Measurements from ENCODE around the gene NTN4. TPM values are rescaled to one million over a fixed set of nuclear protein-coding genes. Genes with fewer than 3 reads are reported as not detected.

The NTN4 gene
- total and polyA plus RNA-seq, 4 donors = 3.2 to 30.5 (median 15.0) TPM

DNA sequence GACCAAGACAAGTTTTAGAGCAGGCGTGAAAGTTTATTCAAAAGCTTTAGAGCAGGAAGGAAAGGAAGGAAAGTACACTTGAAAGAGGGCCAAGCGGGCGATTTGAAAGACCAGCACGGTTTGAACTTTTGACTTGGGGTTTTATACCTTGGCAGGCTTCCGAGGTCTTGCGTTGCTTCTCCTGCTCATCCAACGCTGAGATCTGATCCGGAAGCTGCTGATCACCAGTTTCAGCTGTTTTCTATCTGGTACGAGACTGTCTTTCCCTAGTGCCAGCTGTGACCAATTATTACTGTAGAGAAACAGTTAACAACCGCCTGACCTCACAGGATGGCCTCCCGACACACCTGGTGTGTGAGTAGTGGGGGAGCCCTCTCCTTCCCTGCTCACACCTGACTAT lies 47.6 kb upstream of the NTN4 start:
- 6% methylated on average over 11 of the region's 11 CpGs for WGBS
- no peaks in the 10 kb centered on the region for H3K27me3 ChIP-seq (ENCODE audit: control insufficient read depth in 4 of 4, insufficient read depth in 4 of 4, low read length in 3 of 4)
- no peaks in the 10 kb centered on the region for H3K36me3 ChIP-seq (ENCODE audit: control insufficient read depth in 4 of 4, insufficient read depth in 3 of 4, low read depth in 1 of 4, low read length in 3 of 4)
- H3K4me3 ChIP-seq (ENCODE audit: low read depth in 1 of 3, low read length in 3 of 3) = peak overlapping the region in 1 of 3 donors; percentile 23
- H3K9ac ChIP-seq (ENCODE audit: low read depth in 1 of 2, low read length in 2 of 2) = peak overlapping the region in 1 of 2 donors; percentile 43
- DNase-seq (ENCODE audit: low spot score) = no peak
- peaks cover 1 to 18% (median 13%) of the 10 kb centered on the region in 4 donors for H3K4me1 ChIP-seq (ENCODE audit: control insufficient read depth in 4 of 4, insufficient read depth in 4 of 4, low read length in 3 of 4)
- TF ChIP-seq HNF4G (IDR thresholded peaks at IDR 0.05) (no peak), EGR1 (IDR thresholded peaks at IDR 0.05; ENCODE audit: low read depth in 2 of 2) (peak in 1 of 2 donors; percentile 55), HNF4A (conservative IDR thresholded peaks at IDR 0.05) (peak; percentile 73 to 80), FOXA1 (IDR thresholded peaks at IDR 0.05) (peak; percentile 30), RAD21 (IDR thresholded peaks at IDR 0.05) (peak; percentile 21 to 25), GABPA (IDR thresholded peaks at IDR 0.05 in 1 of 2, conservative IDR thresholded peaks at IDR 0.05 in 1 of 2) (peak in 1 of 2 donors; percentile 68), SP1 (IDR thresholded peaks at IDR 0.05) (peak; percentile 65), NR2F2 (IDR thresholded peaks at IDR 0.05) (peak; percentile 38), JUND (IDR thresholded peaks at IDR 0.05) (peak; percentile 26 to 50), TAF1 (conservative IDR thresholded peaks at IDR 0.05) (no peak), YY1 (IDR thresholded peaks at IDR 0.05) (peak; percentile 52), RXRA (IDR thresholded peaks at IDR 0.05) (peak; percentile 78 to 84), FOXA2 (IDR thresholded peaks at IDR 0.05) (no peak)
- TF ChIP-seq, protein P1, sequence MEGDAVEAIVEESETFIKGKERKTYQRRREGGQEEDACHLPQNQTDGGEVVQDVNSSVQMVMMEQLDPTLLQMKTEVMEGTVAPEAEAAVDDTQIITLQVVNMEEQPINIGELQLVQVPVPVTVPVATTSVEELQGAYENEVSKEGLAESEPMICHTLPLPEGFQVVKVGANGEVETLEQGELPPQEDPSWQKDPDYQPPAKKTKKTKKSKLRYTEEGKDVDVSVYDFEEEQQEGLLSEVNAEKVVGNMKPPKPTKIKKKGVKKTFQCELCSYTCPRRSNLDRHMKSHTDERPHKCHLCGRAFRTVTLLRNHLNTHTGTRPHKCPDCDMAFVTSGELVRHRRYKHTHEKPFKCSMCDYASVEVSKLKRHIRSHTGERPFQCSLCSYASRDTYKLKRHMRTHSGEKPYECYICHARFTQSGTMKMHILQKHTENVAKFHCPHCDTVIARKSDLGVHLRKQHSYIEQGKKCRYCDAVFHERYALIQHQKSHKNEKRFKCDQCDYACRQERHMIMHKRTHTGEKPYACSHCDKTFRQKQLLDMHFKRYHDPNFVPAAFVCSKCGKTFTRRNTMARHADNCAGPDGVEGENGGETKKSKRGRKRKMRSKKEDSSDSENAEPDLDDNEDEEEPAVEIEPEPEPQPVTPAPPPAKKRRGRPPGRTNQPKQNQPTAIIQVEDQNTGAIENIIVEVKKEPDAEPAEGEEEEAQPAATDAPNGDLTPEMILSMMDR (IDR thresholded peaks at IDR 0.05; ENCODE audit: low read depth, low read length, missing input control) = no peak
- TF ChIP-seq, protein P2, sequence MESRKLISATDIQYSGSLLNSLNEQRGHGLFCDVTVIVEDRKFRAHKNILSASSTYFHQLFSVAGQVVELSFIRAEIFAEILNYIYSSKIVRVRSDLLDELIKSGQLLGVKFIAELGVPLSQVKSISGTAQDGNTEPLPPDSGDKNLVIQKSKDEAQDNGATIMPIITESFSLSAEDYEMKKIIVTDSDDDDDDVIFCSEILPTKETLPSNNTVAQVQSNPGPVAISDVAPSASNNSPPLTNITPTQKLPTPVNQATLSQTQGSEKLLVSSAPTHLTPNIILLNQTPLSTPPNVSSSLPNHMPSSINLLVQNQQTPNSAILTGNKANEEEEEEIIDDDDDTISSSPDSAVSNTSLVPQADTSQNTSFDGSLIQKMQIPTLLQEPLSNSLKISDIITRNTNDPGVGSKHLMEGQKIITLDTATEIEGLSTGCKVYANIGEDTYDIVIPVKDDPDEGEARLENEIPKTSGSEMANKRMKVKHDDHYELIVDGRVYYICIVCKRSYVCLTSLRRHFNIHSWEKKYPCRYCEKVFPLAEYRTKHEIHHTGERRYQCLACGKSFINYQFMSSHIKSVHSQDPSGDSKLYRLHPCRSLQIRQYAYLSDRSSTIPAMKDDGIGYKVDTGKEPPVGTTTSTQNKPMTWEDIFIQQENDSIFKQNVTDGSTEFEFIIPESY (IDR thresholded peaks at IDR 0.05) = no peak
- TF ChIP-seq, protein P3, sequence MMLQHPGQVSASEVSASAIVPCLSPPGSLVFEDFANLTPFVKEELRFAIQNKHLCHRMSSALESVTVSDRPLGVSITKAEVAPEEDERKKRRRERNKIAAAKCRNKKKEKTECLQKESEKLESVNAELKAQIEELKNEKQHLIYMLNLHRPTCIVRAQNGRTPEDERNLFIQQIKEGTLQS (IDR thresholded peaks at IDR 0.05) = no peak
- TF ChIP-seq, protein P4, sequence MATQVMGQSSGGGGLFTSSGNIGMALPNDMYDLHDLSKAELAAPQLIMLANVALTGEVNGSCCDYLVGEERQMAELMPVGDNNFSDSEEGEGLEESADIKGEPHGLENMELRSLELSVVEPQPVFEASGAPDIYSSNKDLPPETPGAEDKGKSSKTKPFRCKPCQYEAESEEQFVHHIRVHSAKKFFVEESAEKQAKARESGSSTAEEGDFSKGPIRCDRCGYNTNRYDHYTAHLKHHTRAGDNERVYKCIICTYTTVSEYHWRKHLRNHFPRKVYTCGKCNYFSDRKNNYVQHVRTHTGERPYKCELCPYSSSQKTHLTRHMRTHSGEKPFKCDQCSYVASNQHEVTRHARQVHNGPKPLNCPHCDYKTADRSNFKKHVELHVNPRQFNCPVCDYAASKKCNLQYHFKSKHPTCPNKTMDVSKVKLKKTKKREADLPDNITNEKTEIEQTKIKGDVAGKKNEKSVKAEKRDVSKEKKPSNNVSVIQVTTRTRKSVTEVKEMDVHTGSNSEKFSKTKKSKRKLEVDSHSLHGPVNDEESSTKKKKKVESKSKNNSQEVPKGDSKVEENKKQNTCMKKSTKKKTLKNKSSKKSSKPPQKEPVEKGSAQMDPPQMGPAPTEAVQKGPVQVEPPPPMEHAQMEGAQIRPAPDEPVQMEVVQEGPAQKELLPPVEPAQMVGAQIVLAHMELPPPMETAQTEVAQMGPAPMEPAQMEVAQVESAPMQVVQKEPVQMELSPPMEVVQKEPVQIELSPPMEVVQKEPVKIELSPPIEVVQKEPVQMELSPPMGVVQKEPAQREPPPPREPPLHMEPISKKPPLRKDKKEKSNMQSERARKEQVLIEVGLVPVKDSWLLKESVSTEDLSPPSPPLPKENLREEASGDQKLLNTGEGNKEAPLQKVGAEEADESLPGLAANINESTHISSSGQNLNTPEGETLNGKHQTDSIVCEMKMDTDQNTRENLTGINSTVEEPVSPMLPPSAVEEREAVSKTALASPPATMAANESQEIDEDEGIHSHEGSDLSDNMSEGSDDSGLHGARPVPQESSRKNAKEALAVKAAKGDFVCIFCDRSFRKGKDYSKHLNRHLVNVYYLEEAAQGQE (IDR thresholded peaks at IDR 0.05) = peak; percentile 63
- TF ChIP-seq, protein P5, sequence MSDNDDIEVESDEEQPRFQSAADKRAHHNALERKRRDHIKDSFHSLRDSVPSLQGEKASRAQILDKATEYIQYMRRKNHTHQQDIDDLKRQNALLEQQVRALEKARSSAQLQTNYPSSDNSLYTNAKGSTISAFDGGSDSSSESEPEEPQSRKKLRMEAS (IDR thresholded peaks at IDR 0.05) = peak; percentile 47
- H3K27ac ChIP-seq (ENCODE audit: low read depth in 1 of 2, low read length in 2 of 2) = peak overlapping the region in 1 of 2 donors; percentile 58
- H3K9me3 ChIP-seq (ENCODE audit: control insufficient read depth in 4 of 4, low read length in 3 of 4) = no peaks in the 10 kb centered on the region

Measured in liver (tissue), 9 donors.